Measurements from ENCODE around the gene NBPF26. TPM values are rescaled to one million over a fixed set of nuclear protein-coding genes. Genes with fewer than 3 reads are reported as not detected.
"Not testable (repeated sequence)": the region's sequence is repeated elsewhere in the genome, so short reads cannot be mapped to it uniquely, and the experiment has no call there.

NBPF26 gene
- total and polyA plus RNA-seq, 9 of the 15 experiments (the other 6 are each of a cell fraction or from before 2014, with no cell fraction given) = 0.13 to 6.6 (median 5.2) TPM

DNA sequence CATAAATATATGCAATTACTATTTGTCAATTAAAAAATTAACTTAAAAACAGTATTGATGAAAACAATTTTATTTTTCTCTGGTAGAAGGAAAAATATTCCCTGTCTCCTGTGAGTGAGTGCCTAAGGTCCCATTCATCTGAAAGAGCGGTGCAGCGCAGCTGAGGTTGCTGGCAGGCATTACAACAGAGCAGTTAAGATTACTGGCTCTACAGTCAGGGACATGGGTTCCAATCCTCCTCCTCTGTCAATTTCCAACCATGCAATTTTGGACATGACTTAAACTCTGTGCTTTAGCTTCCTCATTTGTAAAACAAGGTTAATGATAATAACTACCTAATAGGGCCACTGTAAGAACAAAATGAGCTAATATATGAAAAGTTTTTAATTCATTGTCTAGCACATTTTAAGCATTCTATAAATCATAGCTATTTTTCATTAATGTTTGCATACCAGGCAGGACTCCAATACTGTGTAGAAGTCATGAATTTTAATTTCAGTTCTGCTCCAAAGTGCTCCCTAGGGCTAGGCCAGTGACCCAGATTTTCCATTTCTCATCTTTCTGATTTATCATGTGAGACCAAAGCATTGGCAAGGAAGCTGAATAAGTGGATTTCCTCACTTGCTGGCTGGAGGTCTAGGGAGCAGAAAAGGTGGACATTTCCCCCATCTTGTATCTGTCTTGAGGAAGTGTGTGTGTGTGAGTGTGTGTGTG is 43.5 kb upstream of the NBPF26 start:
- ATAC-seq; FAIRE-seq; H3K27me3 ChIP-seq (ENCODE audit: control insufficient read depth in 2 of 2, insufficient read depth in 2 of 2, low read length in 2 of 2); H4K20me1 ChIP-seq (replicated peaks; ENCODE audit: control insufficient read depth, insufficient read depth, low read length); intact Hi-C loops (cut with micrococcal nuclease); H3K36me3 ChIP-seq (ENCODE audit: control insufficient read depth, insufficient read depth, low read length); H2AFZ ChIP-seq (ENCODE audit: low read depth, low read length); H3K4me3 ChIP-seq; H3K4me2 ChIP-seq (ENCODE audit: insufficient read depth, low read length); H3K9me3 ChIP-seq (replicated peaks; ENCODE audit: control insufficient read depth, insufficient read depth, low read depth, low read length); H3K9ac ChIP-seq (ENCODE audit: insufficient read depth in 1 of 2, low read depth in 2 of 2, low read length in 2 of 2); DNase-seq (ENCODE audit: extremely low read depth in 1 of 4, low spot score in 3 of 4); CTCF ChIA-PET (ENCODE audit: low intra/inter-chr PET ratio); in situ Hi-C loops (cut with MboI); BruUV-seq (replicated peaks); H3K27ac ChIP-seq (ENCODE audit: extremely low read depth, low read depth, low read length); H3K4me1 ChIP-seq (replicated peaks in 1 of 2; ENCODE audit: control insufficient read depth in 2 of 2, insufficient read depth in 2 of 2, low read length in 2 of 2); H3K79me2 ChIP-seq (ENCODE audit: control insufficient read depth, insufficient read depth, low read length); POLR2A ChIA-PET; H3K9me1 ChIP-seq (ENCODE audit: control insufficient read depth, insufficient read depth, low read length): not testable (repeated sequence)
- 38% methylated on average over 2 of the region's 2 CpGs for WGBS (ENCODE audit: insufficient coverage, low coverage, missing lambda C conversion rate)

- H3K27me3 ChIP-seq (ENCODE audit: control insufficient read depth in 2 of 2, insufficient read depth in 2 of 2, low read length in 2 of 2); H3K9me1 ChIP-seq (ENCODE audit: control insufficient read depth, insufficient read depth, low read length); intact Hi-C loops (cut with micrococcal nuclease); POLR2A ChIA-PET; H3K79me2 ChIP-seq (ENCODE audit: control insufficient read depth, insufficient read depth, low read length); H3K36me3 ChIP-seq (ENCODE audit: control insufficient read depth, insufficient read depth, low read length); H2AFZ ChIP-seq (ENCODE audit: low read depth, low read length); H3K4me1 ChIP-seq (replicated peaks in 1 of 2; ENCODE audit: control insufficient read depth in 2 of 2, insufficient read depth in 2 of 2, low read length in 2 of 2); H3K27ac ChIP-seq (ENCODE audit: extremely low read depth, low read depth, low read length); CTCF ChIA-PET (ENCODE audit: low intra/inter-chr PET ratio); H4K20me1 ChIP-seq (replicated peaks; ENCODE audit: control insufficient read depth, insufficient read depth, low read length); DNase-seq (ENCODE audit: extremely low read depth in 1 of 4, low spot score in 3 of 4); FAIRE-seq; H3K4me3 ChIP-seq; in situ Hi-C loops (cut with MboI); H3K9ac ChIP-seq (ENCODE audit: insufficient read depth in 1 of 2, low read depth in 2 of 2, low read length in 2 of 2); H3K4me2 ChIP-seq (ENCODE audit: insufficient read depth, low read length); ATAC-seq; H3K9me3 ChIP-seq (replicated peaks; ENCODE audit: control insufficient read depth, insufficient read depth, low read depth, low read length); BruUV-seq (replicated peaks): not testable (repeated sequence)
- no CpG with 5 or more reads among the region's 2 CpGs for WGBS (ENCODE audit: insufficient coverage, low coverage, missing lambda C conversion rate)
Observed at GRCh38 chr1:120680938-120681337, 42.8 kb upstream of the NBPF26 start.

DNA sequence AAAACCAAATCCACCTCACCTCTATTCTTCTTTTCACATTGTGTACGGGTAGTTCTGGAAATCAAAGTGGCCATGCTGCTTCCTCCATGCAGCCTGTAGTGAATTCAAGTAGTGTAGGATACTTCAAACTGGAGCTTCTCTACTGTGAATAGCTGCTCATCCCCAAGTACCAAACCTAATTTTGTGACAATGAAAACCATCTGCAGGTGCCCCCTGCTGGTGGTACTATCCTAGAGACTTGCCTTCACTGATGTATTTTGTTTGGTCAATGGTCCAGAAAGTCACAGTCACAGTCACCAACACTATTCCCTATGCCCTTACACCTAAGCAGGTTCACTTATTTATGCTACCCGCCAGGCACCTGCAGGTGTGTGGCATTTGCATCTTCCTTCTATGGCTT is 39.3 kb upstream of the NBPF26 start:
- H3K4me3 ChIP-seq; H3K9ac ChIP-seq (ENCODE audit: insufficient read depth in 1 of 2, low read depth in 2 of 2, low read length in 2 of 2); CTCF ChIA-PET (ENCODE audit: low intra/inter-chr PET ratio); H3K9me3 ChIP-seq (replicated peaks; ENCODE audit: control insufficient read depth, insufficient read depth, low read depth, low read length); H3K36me3 ChIP-seq (ENCODE audit: control insufficient read depth, insufficient read depth, low read length); H3K79me2 ChIP-seq (ENCODE audit: control insufficient read depth, insufficient read depth, low read length); in situ Hi-C loops (cut with MboI); H4K20me1 ChIP-seq (replicated peaks; ENCODE audit: control insufficient read depth, insufficient read depth, low read length); H3K27me3 ChIP-seq (ENCODE audit: control insufficient read depth in 2 of 2, insufficient read depth in 2 of 2, low read length in 2 of 2); BruUV-seq (replicated peaks); POLR2A ChIA-PET; H3K4me1 ChIP-seq (replicated peaks in 1 of 2; ENCODE audit: control insufficient read depth in 2 of 2, insufficient read depth in 2 of 2, low read length in 2 of 2); H3K27ac ChIP-seq (ENCODE audit: extremely low read depth, low read depth, low read length); H3K4me2 ChIP-seq (ENCODE audit: insufficient read depth, low read length); H3K9me1 ChIP-seq (ENCODE audit: control insufficient read depth, insufficient read depth, low read length); intact Hi-C loops (cut with micrococcal nuclease); FAIRE-seq; DNase-seq (ENCODE audit: extremely low read depth in 1 of 4, low spot score in 3 of 4); H2AFZ ChIP-seq (ENCODE audit: low read depth, low read length): not testable (repeated sequence)
- ATAC-seq = peak; percentile 90
- 0% methylated on average over 1 of the region's 2 CpGs for WGBS (ENCODE audit: insufficient coverage, low coverage, missing lambda C conversion rate)

DNA sequence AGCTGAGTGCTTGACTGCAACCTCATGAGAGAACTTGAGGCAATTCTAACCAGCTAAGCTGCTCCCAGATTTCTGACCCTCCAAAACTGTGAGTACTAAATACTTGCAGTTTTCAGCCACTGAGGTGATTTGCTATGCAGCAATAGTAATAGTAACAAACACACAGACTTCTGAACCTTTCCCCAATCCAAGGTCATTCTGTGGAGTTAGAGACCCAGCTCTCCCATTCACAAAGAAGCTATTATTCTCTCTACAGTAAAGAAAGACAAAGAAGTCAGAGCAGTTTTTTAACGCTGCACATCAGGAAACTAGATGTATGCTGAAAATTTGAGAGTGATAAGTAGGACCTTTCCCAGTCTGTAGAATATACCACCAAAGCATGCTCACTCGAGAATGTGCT is 38.1 kb upstream of the NBPF26 start:
- H3K4me1 ChIP-seq (replicated peaks in 1 of 2; ENCODE audit: control insufficient read depth in 2 of 2, insufficient read depth in 2 of 2, low read length in 2 of 2); H3K27me3 ChIP-seq (ENCODE audit: control insufficient read depth in 2 of 2, insufficient read depth in 2 of 2, low read length in 2 of 2); H3K9ac ChIP-seq (ENCODE audit: insufficient read depth in 1 of 2, low read depth in 2 of 2, low read length in 2 of 2); intact Hi-C loops (cut with micrococcal nuclease); H3K9me3 ChIP-seq (replicated peaks; ENCODE audit: control insufficient read depth, insufficient read depth, low read depth, low read length); FAIRE-seq; POLR2A ChIA-PET; DNase-seq (ENCODE audit: extremely low read depth in 1 of 4, low spot score in 3 of 4); H3K79me2 ChIP-seq (ENCODE audit: control insufficient read depth, insufficient read depth, low read length); H2AFZ ChIP-seq (ENCODE audit: low read depth, low read length); H3K4me3 ChIP-seq; CTCF ChIA-PET (ENCODE audit: low intra/inter-chr PET ratio); H3K27ac ChIP-seq (ENCODE audit: extremely low read depth, low read depth, low read length); in situ Hi-C loops (cut with MboI); H4K20me1 ChIP-seq (replicated peaks; ENCODE audit: control insufficient read depth, insufficient read depth, low read length); H3K4me2 ChIP-seq (ENCODE audit: insufficient read depth, low read length); H3K36me3 ChIP-seq (ENCODE audit: control insufficient read depth, insufficient read depth, low read length); ATAC-seq; H3K9me1 ChIP-seq (ENCODE audit: control insufficient read depth, insufficient read depth, low read length); BruUV-seq (replicated peaks): not testable (repeated sequence)
- WGBS (ENCODE audit: insufficient coverage, low coverage, missing lambda C conversion rate) = no CpG with 5 or more reads among the region's 2 CpGs
